GM21786 (cell line): ENCODE measurements around the gene ZNF581.

Experiments used
- ATAC-seq: cut with Tn5 transposase; IDR thresholded peaks from one replicate; pipeline ENCODE4 v1.9.1; 2021; ENCODE audit not compliant: unreplicated experiment

Gene ZNF581

DNA sequence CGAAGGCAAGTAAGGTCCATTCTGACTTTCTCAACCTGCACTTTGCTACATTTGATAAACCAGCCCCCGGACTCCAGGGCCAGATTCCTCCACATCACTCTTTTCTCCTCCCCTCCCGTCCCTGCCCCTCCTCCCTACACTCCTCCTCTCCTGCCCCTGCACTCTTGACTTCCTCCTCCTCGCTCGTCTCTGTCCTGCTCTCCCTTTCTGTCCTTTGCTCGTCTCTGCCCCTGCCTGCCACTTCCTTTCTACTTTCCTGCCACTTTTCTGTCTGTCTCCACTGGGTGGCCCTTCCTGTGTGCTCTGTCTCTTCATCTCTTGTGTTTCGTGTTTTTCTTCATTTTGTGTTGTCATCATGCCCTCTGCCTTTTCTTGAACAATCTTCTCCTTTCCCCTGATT, 18.4 kb downstream of the ZNF581 start:
- ATAC-seq = no peak

DNA sequence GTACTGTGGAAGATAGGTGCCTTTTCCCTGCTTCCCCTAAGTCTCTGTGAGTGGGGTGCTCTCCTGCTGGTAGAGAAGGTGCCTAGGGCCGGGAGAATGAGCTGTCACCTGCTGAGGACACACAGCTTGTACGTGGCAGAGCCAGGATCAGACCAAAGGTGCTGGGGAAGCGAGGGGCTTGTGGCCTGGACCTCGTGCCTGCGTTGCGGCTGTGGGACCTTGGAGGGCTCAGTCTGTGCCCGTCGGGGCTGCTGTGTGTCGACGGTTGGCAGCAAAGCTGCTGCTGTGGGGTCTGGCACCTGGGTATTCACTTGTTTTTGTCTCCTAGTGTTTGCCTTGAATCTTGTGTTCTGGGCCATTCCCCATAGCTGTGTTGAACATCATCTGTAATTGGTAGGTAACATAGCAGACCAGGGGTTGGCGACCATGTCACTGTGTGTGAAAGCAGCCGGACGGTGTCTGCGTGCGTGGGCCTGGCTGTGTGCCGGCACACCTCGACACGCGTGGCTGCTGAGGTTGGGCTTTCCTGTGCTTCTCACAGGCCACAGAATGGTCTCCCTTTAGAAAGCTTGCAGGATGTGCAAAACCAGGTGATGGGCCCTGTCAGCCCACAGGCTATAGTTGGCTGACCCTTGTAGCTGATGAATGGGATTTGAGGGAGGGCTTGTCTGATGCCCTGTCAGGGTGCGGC, 20.5 kb downstream of the ZNF581 start:
- ATAC-seq = no peak

DNA sequence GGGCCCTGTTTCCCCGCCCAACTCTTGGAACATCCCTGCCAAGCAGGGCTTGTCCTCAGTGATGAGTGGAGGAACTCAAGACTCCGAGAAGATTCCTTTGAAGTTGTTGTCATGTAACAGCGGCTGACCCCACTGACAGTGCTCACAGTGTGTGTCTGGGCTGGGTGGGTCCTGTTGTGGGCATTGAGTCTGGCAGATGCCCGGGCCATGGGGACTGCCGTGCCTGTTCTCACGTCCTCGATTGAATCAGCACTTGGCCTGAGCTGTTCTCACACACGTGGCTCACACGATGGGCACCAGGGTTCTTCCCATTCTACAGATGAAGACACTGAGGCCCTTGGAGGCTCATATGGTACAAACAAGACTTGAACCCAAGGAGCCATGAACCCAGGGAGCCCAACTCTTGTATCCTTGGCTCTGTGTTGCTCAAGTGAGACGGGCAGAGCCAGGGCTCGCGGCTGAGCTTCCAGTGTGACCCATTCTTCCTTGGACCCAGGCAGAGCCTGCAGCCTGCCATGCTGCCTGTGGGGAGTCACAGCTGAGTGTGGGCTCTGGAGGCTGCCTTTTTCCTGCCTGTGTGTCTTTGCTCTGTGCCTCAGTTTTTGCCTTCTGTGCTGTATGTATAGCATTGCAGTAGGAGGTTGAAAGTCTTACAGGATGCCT, 23.0 kb downstream of the ZNF581 start:
- no peak for ATAC-seq

GRCh38 chr19:55667006-55667381, 23.5 kb downstream of the ZNF581 start:
- ATAC-seq = no peak

DNA sequence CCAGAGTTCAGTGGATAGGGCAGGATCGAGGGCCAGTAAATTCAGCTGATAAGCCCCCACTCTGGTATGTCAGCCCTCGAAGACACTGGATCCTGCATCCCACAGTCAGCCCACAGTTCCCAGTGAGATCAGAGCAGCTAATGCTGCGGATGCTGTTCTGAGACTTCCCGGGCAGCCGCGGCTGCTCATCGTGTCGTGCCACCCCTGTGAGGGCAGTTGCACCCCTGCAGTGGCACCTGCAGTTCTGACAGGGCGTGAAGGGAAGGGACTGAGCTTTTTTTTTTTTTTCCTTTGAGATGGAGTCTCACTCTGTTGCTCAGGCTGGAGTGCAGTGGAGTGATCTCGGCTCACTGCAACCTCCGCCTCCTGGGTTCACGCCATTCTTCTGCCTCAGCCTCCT, 24.1 kb downstream of the ZNF581 start:
- no peak for ATAC-seq

- ATAC-seq = no peak
These were observed 24.5 kb downstream of the ZNF581 start for GRCh38 chr19:55667958-55668357.

DNA sequence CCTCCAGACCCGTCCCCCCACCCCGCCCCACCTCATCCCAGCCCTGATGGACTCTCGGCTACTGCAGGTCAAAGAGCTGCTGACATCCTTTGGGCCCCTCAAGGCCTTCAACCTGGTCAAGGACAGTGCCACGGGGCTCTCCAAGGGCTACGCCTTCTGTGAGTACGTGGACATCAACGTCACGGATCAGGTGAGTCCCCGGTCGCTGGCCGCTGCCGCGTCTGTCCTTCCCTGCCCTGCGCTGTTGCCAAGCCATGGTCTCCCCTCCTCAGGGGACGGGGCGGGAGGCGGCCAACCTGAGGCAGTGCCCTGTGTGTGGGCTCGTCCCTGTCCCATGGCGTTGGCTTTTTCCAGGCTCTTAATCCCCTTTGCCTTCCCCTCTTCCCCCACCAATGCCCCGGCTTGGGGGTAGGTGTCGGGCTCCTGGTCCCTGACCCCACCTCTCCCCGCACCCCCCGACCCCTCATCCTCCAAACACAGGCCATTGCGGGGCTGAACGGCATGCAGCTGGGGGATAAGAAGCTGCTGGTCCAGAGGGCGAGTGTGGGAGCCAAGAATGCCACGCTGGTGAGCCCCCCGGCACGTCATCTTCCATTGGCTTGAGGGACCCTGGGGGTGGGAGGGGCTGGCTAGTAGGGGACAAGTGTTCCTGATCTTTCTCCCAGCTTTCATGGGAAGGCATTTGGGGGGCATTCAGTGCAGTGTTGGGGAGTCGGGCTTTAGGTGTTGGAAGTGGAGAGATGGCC, 25.3 kb downstream of the ZNF581 start:
- no peak for ATAC-seq

DNA sequence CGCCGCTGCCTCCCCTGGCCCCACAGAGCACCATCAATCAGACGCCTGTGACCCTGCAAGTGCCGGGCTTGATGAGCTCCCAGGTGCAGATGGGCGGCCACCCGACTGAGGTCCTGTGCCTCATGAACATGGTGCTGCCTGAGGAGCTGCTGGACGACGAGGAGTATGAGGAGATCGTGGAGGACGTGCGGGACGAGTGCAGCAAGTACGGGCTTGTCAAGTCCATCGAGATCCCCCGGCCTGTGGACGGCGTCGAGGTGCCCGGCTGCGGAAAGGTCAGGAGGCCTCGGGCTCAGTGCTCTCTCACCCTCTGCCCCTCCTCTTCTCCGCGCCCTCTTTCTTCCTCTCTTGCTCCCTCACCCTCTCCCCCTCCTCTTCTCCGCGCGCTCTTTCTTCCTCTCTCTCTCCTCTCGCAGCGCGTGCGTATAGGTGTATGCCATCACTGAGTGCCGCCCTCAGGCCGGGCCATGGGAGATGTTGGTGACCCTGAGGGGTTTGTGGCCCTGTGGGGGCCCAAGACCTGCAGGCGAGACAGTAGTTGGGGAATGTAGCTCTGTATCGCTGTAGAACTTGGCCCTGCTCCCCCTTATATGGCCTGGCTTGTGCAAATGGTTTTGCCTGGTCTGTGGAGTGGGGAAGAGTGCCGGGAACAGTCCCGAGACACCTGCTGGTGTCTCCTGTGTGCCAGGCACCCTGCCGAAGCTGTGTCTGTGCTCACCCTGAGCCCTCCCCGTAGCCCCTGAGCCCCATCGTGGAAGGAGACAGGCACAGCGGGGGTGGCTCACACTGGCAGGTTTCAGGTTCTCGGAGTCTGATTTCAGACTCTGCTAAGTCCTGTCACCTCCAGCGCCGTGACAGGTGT, 26.2 kb downstream of the ZNF581 start:
- ATAC-seq = no peak

- ATAC-seq = no peak
These were observed 27.0 kb downstream of the ZNF581 start for GRCh38 chr19:55670280-55671053.

DNA sequence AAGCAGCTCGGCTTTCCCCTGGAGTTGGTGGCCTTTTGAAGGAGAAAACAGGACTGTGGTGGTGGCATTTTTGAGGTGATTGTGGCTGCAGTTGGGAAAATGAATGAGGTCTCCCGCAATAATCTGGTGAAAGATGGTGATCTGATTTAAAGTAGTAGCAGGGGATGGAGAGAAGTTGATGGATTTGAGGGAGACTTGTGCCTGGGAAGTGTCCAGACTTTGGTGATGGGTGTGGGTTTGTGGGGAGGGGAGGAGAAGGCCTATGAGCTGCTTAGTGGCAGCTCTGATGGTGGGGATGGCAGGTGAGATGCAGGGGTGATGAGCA, 27.6 kb downstream of the ZNF581 start:
- ATAC-seq = no peak

DNA sequence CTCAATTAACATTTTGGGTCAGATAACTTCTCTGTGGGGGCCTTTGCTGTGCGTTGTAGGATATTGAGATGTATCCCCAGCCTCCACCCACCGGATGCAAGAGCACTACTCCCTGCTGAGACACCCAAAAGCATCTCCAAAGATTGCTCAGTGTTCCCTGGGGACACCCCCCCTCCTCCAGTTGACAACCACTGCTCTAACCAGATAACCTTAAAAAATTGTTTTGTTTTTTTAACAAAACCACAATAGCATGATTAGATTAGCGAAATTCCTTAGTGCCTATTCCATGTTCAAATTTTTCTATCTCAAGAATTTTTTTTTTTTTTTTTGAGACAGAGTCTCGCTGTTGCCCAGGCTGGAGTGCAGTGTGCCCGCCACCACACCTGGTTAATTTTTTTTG, 29.0 kb downstream of the ZNF581 start:
- ATAC-seq = no peak

DNA sequence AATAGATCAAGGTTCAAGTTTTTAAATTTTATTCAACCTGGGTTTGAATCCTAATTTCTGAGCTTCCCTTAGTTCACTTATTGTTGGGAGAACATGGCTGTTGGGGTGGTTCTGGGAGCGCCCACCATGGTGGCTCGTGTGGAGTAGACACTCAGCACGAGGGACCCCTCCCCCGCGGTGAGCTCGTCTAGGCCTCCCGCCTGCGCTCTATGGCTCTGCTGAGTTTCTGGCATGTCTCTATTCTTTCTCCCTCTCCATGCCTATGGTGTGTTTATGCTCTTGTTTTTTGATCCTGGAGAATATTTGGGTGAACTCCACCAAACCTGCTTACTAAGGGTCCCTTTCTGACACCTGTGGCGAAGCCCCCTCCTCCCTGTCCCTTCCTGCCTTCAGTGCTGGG, 30.0 kb downstream of the ZNF581 start:
- no peak for ATAC-seq

GRCh38 chr19:55673889-55674288, 30.4 kb downstream of the ZNF581 start:
- no peak for ATAC-seq

GRCh38 chr19:55674459-55674840, 31.0 kb downstream of the ZNF581 start:
- ATAC-seq = no peak

DNA sequence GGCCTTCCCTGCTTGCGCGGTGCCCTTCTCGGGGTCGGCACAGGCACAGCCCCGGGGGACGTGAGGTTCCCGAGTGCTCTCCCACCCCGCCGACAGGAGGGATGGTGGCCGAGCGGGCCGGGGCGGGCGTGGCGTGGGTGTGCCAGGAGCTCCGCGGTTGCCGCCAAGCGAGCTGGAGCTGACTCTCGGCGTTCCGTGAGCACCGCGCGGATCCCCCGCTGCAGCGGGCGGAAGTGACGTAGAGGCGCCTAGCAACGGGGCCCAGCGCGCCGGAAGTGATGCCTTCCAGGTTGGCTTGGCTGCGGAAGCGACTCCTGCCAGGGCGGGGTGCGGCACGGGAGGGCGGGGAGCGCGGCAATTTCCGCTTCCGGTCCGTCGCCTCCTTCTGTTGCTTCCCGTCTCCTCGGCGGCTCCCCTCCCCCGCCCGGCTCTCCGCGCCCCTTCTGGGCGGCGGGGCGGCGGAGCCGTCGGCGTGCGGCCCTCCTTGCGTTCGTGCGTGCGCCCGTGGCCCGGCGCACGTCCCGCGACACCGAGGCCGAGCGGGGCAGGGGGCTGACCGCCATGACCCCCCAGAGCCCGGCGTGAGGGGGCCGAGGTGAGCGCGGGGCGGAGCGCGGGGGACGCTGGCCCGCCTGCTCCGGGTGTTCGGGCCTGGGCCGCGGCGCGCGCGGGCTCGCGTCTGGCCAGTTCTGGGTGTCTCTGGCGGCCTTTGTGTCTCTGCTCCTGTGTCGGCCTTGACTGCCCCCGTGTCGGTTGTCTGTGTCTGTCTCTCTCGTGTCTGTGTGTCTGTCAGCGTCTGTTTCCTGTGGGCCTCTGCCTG, 31.6 kb downstream of the ZNF581 start, which contains the start of gene EPN1:
EPN1 (plus strand) TSS at position 386 of the 820 bp plus-strand sequence. CDS start 3,402 bp downstream, outside the sequence.
- peak; percentile 44 for ATAC-seq

DNA sequence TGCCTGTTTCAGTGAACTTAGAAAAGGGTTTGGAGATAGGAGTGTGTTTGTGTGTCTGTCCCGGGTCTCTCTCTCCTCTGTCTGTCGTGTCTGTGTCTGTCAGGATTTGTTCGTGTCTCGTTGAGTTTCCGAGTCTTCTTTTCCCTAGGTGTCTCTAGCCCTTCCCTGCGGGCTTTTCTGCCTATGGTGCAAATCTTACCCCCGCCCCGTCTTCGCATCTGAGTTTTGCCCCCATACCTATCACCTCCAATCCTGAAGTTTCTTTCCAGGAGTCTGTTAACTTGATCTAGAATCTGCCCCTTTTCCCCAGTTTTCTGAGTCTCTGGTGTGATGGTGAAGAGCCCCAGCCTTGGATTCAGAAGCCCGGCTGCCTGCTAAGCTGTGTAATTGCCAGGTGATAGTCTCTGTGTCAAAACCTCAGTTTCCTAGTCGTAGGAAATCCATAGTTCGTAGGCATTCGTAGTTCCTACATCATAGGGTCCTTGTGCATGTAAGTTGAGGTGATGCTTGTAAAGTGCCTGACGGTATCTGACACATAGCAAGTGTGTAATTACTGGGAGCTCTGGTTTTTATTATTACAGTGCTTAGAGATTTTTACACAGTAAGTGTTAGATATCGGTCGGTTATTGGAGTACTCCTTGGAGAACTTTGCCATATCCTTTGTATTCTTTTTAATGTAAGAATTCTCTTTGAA, 32.4 kb downstream of the ZNF581 start:
- no peak for ATAC-seq

DNA sequence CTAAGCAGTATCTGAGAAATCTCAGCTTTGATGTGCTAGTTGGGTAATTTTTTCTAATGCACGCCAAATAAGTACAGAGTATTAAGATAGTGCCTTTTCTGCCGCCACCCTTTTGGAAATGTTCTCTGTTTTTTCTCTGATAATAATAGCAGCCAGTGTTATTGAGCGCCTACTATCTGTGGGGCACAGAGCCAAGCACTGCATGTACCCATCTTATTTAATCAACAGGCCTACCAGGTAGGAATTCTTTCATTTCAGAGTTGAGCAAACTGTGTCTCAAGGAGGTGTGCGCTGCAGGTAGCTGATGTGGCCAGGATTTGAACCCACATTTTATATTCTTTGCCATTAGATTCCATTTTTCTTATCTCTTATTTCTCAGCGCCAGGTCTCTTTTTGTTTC, 32.9 kb downstream of the ZNF581 start:
- no peak for ATAC-seq

DNA sequence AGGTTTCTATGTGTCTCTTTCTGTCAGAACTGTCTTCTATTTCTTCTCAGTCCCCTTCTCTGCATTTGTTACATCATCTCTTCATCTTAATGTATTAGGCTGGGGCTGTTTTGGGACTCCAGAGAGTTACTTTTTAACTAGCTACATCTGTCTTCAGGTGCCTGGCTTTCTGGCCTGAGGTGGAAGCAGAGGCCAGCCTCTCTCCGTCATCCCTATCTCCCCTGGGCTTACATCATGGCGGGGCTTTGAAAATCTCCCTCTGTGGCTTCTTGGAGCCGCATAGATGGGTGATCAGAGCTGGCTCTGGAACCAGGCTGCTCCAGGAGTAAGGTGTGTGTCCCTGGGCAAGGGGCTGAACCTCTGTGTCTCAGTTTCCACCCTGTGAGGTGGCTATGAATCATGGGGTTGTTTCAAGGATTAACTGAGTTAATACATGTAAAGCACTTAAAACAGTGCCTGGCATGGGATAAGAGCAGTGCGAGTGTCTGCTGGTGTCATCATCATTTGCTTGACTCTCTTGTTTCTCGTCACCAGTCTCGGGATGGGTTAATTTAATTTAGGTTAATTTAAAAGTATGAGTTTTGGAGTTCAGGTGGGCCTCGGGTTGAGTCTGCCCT, 33.5 kb downstream of the ZNF581 start:
- ATAC-seq = no peak

- no peak for ATAC-seq
These were observed 34.2 kb downstream of the ZNF581 start for GRCh38 chr19:55677572-55678028.
